HG03439 (cell line): Measurements from ENCODE around the gene ARID1A.

Source experiments
- ATAC-seq: cut with Tn5 transposase; IDR thresholded peaks from one replicate; pipeline ENCODE4 v1.9.1; 2021; ENCODE audit warnings: mild to moderate bottlenecking, moderate library complexity; ENCODE audit not compliant: unreplicated experiment

The ARID1A gene

GRCh38 chr1:26727476-26727875, 31.7 kb downstream of the ARID1A start:
- no peak for ATAC-seq

GRCh38 chr1:26728645-26729044, 32.8 kb downstream of the ARID1A start:
- ATAC-seq: no peak

- ATAC-seq: no peak
Observed at GRCh38 chr1:26729633-26730032, 33.8 kb downstream of the ARID1A start.

GRCh38 chr1:26730695-26731094, 34.9 kb downstream of the ARID1A start:
- no peak for ATAC-seq

GRCh38 chr1:26731233-26731902, 35.6 kb downstream of the ARID1A start:
- ATAC-seq: no peak

- no peak for ATAC-seq
Observed at GRCh38 chr1:26733392-26733791, 37.6 kb downstream of the ARID1A start.

- ATAC-seq: no peak
Observed at GRCh38 chr1:26733982-26734381, 38.2 kb downstream of the ARID1A start.

- ATAC-seq: no peak
Observed at GRCh38 chr1:26734501-26735058, 38.8 kb downstream of the ARID1A start.

- no peak for ATAC-seq
Observed at GRCh38 chr1:26739329-26739914, 43.6 kb downstream of the ARID1A start.

- ATAC-seq: no peak
Observed at GRCh38 chr1:26740023-26740634, 44.3 kb downstream of the ARID1A start.

GRCh38 chr1:26740952-26741351, 45.1 kb downstream of the ARID1A start:
- no peak for ATAC-seq

- no peak for ATAC-seq
Observed at GRCh38 chr1:26743426-26744059, 47.7 kb downstream of the ARID1A start.

GRCh38 chr1:26744075-26744959, 48.5 kb downstream of the ARID1A start:
- peak; percentile 92 for ATAC-seq

- ATAC-seq: no peak
Observed at GRCh38 chr1:26745191-26745590, 49.4 kb downstream of the ARID1A start.

GRCh38 chr1:26747048-26747447, 51.2 kb downstream of the ARID1A start:
- ATAC-seq: no peak

- no peak for ATAC-seq
Observed at GRCh38 chr1:26748351-26748750, 52.5 kb downstream of the ARID1A start.

GRCh38 chr1:26749458-26749857, 53.6 kb downstream of the ARID1A start:
- ATAC-seq: no peak

GRCh38 chr1:26750428-26750827, 54.6 kb downstream of the ARID1A start:
- no peak for ATAC-seq

- ATAC-seq: no peak
Observed at GRCh38 chr1:26752519-26752918, 56.7 kb downstream of the ARID1A start.

GRCh38 chr1:26754086-26754874, 58.5 kb downstream of the ARID1A start:
- no peak for ATAC-seq
